ENCODE data around the gene GORASP1.
A peak's percentile ranks its signal among the peaks of the same experiment; 100 is the strongest.
"Not testable (repeated sequence)": the region's sequence is repeated elsewhere in the genome, so short reads cannot be mapped to it uniquely, and the experiment has no call there.

The GORASP1 gene

DNA sequence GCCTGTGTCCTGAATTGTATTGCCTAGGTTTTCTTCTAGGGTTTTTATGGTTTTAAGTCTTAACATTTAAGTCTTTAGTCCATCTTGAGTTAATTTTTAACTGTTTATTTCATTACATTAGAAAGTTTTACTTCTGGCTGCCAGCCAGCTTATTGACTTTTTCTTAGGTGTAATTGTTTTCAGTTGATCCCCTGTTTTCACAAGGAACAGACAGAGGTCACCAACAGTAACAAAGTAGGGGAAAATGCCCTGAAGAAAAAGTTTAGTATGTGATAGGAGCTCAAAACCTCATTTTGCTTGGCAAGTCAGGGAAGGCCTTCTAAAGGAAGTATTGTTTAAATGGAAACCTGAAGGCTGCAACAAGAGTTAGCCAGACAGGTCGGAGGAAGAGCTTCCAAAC is 45.2 kb downstream of the GORASP1 start:
- no peak for DNase-seq

DNA sequence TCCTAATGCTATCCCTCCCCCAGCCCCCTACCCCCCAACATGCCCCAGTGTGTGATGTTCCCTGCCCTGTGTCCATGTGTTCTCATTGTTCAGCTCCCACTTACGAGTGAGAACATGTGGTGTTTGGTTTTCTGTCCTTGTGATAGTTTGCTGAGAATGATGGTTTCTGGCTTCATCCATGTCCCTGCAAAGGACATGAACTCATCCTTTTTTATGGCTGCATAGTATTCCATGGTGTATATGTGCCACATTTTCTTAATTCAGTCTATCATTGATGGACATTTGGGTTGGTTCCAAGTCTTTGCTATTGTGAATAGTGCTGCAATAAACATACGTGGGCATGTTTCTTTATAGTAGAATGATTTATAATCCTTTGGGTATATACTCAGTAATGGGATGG is 46.2 kb downstream of the GORASP1 start:
- not testable (repeated sequence) for DNase-seq

DNA sequence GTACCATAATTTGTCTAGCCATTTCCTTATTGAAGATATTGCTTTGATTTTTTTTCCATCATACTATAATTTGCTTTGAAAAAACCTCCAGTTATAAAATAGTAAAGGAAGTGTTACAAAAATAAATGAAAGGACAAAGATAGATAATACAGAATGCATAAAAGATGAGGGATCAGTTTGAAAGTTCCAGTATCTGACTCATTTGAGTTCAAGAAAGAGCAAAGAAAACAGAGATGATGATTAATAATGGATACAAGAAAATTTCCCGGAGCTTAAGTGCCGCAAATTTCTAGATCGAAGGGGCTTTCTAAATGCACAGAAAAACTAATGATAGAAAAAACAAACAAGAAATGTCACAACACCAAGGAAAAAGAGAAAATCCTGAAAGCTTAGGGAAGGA is 51.3 kb downstream of the GORASP1 start:
- no peak for DNase-seq

DNA sequence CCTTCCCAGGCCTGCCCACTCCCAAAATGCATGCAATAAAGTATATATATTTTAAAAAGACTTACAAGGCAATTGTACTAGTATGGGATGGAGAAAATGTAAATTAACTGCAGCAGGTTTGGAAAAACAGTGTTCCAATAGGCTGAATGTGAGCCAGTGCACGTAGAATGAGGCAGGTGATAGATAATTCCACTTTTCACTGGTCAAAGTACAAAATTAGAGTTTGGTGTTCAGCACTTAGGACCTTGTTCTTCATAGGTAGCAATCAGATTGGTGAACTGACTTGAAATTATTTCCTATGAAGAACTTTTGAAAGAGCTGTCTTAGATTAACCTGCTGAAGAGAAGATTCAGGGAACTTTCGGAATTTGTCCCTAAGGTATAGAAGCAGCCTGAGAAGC is 53.7 kb downstream of the GORASP1 start:
- no peak for DNase-seq

DNA sequence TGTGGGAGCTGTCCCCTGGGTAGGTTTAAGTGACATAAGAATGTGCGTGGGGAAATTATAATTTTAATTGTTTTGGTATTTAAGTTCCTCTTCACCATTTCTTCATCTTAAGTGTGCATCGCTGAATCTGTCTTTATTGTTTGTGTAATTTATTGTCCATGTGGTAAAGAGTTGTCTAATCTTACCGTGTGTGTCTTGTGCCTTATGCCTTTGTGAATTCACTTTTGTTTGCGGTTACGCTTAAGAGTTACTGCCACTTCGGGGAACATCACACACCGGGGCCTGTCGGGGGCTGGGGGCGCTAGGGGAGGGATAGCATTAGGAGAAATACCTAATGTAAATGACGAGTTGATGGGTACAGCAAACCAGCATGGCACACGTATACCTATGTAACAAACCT is 54.8 kb downstream of the GORASP1 start:
- DNase-seq: no peak

DNA sequence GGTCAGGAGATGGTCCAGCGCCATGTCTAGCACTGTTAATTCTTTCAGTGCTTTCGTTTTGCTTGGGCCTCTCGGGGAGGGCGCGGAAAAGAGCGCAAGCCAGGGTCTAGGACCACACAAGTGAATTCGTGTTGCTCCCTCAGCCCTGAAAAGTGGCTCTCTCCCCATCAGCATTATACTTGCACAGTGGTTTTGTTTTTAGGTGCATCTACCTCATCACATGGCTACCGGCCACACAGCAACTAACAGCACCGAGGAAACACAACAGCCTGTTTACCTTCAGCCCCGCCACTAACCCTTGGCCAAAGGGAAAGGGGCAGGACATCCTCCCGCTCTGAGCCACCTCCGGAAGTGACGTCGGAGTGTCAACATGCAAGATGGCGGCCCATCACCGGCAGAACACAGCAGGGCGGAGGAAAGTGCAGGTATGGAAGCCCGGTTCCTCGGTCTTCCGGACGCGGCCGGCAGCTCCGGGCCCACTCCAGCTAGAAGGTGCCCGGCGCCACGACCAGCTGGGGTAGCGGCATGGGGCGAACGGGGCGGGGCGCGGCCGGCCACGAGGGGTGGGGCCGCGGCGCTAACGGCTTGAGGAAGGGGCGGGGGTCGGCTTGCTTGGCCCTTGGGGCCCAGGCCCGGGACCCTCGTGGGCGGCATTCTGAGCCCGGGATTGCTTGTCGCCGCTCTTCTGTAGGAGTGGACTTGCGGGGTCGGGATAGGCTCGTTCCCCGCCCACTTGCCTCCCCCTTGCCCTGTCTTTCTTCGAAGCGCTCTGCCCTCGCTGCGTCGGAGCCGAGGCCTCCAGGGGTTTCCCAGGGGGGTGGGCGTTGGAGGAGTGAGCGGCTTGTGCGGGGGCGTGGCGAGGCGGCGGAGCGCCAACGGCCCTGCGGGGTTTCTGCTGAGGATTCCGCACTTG is 55.5 kb downstream of the GORASP1 start, which contains the start of the genes SCN11A and WDR48:
Gene SCN11A (minus strand): TSS at position 296 of the 913 bp plus-strand sequence. CDS start 101,582 bp downstream, outside the sequence.
Gene WDR48 (plus strand): TSS at position 368 of the 913 bp plus-strand sequence. CDS start 10 bp downstream, at position 378.
- peak; percentile 66 for DNase-seq

DNA sequence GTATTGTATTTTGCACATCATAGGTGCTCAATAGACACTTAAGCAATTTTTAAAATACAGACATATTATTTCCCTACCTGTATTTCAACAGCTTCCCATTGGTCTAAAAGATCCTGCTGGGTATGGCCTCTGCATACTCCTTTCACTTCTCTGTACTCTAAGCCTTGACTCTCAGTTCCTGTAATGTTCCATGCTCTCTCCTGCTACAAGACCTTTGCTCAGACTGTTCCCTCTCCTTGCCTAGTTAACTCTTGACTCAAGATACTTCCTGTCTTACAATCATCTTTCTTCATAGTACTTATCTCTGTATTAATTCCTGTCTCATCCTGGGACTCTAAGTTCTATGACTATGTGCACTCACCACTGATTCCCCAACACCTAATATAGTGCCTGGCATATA is 57.4 kb downstream of the GORASP1 start:
- no peak for DNase-seq
